C4-2B (cell line): Measurements from ENCODE around the gene SPTA1.

Experiments
- CTCF ChIP-seq: fragments of 450-650 bp; conservative IDR thresholded peaks from 2 replicates; pipeline ENCODE4 v1.5.1; 2017; ENCODE audit warnings: mild to moderate bottlenecking
- ZFX ChIP-seq: fragments of 450-650 bp; IDR thresholded peaks from 2 replicates; pipeline ENCODE4 v1.6.1; 2017

DNA sequence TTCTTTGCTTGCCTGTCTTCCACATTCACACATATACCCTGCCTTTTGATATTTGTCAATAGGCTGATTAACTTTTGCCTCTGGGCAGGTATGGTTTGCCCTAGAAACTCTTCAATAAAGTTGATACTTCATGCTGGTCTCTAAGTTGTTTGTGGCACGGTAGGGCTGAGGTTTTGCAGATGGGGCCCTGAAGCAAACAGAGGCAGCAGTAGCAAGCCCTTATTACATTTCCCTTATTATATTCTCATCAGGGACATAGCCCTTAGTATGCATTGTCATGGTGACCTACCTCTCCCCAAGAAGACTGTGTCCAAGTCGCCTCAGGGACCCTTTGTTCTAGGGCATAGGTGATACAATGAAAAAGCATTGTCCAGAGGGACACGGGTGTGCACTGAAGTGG is 116.0 kb downstream of the SPTA1 start, which contains the start of gene OR6P1:
- TF ChIP-seq CTCF (no peak), ZFX (no peak)
